ENCODE results near the gene COLEC12.

COLEC12 gene

DNA sequence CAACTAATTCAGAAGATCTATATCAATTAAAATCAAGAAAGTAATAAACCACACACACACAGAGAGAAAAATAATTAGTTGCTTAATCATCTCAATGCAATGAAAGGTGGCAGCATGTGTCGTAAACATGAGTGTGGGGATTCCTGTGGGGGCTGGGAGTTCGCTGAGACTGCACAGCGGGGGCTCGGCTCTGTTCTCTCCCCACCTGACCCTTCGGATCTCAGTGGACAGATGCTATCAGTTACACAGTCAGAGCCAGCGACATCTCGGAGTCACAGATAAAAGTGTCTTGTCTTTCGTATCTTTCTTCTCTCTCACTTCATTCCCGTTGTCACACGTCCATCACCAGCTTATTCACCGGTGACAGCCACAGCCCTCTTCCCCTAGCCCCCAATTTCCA is 37.1 kb downstream of the COLEC12 start:
- no peak for DNase-seq (ENCODE audit: extremely low read depth, low read depth)
- TF ChIP-seq, protein P1, sequence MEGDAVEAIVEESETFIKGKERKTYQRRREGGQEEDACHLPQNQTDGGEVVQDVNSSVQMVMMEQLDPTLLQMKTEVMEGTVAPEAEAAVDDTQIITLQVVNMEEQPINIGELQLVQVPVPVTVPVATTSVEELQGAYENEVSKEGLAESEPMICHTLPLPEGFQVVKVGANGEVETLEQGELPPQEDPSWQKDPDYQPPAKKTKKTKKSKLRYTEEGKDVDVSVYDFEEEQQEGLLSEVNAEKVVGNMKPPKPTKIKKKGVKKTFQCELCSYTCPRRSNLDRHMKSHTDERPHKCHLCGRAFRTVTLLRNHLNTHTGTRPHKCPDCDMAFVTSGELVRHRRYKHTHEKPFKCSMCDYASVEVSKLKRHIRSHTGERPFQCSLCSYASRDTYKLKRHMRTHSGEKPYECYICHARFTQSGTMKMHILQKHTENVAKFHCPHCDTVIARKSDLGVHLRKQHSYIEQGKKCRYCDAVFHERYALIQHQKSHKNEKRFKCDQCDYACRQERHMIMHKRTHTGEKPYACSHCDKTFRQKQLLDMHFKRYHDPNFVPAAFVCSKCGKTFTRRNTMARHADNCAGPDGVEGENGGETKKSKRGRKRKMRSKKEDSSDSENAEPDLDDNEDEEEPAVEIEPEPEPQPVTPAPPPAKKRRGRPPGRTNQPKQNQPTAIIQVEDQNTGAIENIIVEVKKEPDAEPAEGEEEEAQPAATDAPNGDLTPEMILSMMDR (IDR thresholded peaks at IDR 0.05; ENCODE audit: low read depth, low read length): no peak

DNA sequence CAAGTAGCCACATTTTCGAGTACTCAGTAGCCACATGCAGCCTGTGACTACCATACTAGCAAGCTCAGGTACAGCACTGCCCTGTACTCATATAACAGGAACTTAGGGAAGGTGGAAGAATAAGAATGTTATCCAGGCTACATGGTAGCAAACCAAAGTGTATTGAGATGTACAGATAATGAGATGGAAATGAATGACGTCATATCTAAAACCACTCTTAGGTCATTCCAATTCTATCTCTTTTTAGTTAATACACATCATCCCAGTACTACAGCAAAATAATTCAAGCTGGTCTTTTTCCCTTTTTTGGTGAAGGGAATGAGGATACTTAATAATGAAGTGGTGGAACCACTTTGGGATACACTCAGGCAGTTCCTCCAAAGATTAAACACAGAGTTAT is 38.7 kb downstream of the COLEC12 start:
- no peak for DNase-seq (ENCODE audit: extremely low read depth, low read depth)
- TF ChIP-seq, protein P1 (IDR thresholded peaks at IDR 0.05; ENCODE audit: low read depth, low read length): no peak

GRCh38 chr18:460791-461190 is 39.7 kb downstream of the COLEC12 start:
- no peak for DNase-seq (ENCODE audit: extremely low read depth, low read depth)
- TF ChIP-seq, protein P1 (IDR thresholded peaks at IDR 0.05; ENCODE audit: low read depth, low read length): no peak

DNA sequence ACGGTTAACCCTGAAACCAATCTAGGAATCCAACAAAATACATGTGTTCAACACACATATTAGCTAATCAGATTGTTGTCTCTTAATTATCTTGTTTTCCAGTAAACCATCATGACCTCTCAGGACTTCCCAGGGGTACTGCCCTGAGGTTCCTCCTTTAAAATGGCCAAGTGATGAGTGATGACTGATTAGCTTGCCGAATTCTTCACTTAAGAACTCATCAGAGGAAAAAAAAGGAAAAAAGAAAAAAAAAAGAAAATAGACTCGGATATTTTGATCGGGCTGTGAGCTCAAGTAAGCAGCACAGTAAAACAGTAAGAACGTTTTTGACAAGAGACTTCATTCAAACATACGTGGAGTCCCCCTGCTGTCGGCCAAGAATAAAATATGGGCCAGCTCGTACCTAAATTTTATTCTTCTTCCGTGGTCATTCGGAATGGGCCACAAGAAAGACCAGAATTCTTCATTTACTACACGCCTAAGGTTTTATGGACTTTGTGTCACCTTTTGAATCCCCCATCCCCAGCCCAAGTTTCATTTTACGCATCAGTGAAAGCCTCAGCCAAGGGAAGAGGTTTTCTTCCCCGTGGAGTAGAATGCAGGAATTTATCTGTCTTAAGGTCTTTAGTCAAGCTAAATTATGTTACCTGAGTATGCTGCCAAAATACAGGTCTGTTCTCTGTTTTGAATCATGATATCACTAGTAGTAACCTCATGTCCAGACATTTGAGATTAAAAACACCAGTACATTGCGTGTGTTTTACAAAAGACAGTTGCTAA is 40.5 kb downstream of the COLEC12 start:
- TF ChIP-seq, protein P1 (IDR thresholded peaks at IDR 0.05; ENCODE audit: low read depth, low read length): no peak

DNA sequence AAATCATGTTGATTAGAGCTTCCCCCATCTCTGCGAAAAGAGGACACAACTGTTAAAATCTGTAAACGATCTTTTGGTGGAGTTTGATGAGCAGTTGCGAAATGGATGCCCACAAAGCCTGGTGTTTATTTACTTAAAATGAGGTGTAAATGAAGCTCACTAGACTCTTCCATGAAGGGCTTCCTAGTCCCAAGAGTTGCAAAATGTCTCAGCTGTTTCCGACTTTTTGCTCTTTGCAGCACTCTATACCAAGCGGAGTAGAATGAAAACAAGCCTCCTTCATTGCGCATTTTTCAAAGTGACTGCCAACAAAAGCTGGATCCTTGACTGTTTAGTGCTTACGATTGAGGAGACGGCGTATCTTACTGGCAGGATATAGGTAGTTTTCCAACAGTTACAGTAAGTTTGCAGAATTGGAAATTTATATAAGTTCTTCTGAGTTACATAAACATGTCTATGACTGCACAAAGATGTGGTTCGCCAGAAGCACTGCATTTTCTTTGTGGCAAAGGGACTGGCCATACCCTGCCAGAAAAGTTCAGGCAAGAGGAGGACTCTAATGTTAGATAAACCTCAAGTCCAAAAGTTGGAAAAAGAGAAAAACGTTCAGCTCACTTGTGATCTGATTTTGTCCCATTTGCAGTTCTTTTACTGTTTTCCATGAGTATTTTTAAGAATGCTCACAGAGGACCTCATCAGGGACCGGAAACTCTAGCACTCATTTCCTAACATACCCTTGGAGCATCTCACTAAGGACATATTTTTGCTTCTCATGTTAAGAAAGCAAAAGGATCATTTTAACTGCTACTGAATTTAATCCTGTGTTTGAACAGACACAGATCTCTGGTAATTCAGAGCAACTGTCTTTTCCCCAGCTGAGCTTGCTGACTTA is 42.7 kb downstream of the COLEC12 start:
- DNase-seq (ENCODE audit: extremely low read depth, low read depth): no peak
- TF ChIP-seq, protein P1 (IDR thresholded peaks at IDR 0.05; ENCODE audit: low read depth, low read length): no peak

More for the DNA sequence above, 40.5 kb downstream of the COLEC12 start:
- no peak for DNase-seq (ENCODE audit: extremely low read depth, low read depth)

DNA sequence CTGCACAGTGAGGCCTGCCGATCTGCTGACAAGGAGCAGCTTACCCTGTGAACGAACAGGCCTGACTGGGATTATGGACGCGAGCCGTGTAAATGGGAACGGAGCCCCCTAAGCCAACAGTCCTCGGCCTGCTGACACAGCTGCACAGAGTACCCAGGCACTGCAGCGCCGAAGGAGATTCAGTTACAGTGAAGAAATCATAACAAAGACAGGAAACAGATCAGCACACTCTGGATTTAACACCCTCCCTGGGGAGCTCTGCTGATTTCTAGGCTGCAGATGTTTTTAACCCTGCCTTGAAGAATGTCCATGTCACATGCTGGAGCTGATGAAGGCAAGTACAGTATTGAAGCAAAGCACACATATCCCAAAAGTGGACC is 43.4 kb downstream of the COLEC12 start:
- DNase-seq (ENCODE audit: extremely low read depth, low read depth): peak; percentile 66
- TF ChIP-seq, protein P1 (IDR thresholded peaks at IDR 0.05; ENCODE audit: low read depth, low read length): no peak
